NCI-H2107 treated with DMSO at 0.1 percent for 48 hours (cell line): ENCODE data around the gene TM7SF2.

Experiments
- DNase-seq: peaks from one replicate; lab custom pipeline; 2025; ENCODE audit not compliant: unreplicated experiment; lab: John Stamatoyannopoulos, UW

TM7SF2 gene

GRCh38 chr11:65111744-65112545 is at the start of gene TM7SF2:
Gene TM7SF2, plus strand, starts transcription at chr11:65111872. Its CDS starts 144 bp downstream, at chr11:65112016.
- DNase-seq = peak; percentile 80

GRCh38 chr11:65063532-65063931 is 48.1 kb upstream of the TM7SF2 start:
- no peak for DNase-seq

GRCh38 chr11:65064847-65065240 is 46.8 kb upstream of the TM7SF2 start:
- no peak for DNase-seq

GRCh38 chr11:65065851-65066250 is 45.8 kb upstream of the TM7SF2 start:
- no peak for DNase-seq

- DNase-seq = no peak
These were observed 45.4 kb upstream of the TM7SF2 start for GRCh38 chr11:65066315-65066714.

- DNase-seq = peak; percentile 95
These were observed 44.8 kb upstream of the TM7SF2 start for GRCh38 chr11:65066805-65067291.

DNA sequence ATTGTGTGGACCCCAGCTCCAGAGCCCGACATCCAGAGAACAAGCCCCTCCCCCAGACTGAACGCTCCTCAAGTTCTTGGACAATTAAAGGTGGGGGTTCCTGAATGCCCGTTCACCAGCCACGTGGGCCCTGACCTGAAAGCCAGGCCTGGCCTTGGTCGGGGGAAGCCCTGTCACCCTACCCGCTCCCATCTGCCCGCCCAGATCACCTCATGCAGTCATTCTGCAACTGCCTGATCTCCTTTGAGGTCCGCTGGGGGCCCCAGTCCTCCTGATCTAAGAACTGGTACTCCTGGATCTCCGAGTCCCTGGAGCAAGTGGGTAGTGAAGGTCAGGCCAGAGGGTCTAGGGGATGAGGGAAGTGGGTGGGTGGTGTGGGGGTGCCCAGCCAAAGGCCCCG is 44.2 kb upstream of the TM7SF2 start:
- no peak for DNase-seq

GRCh38 chr11:65069217-65069616 is 42.5 kb upstream of the TM7SF2 start:
- DNase-seq = peak; percentile 77

DNA sequence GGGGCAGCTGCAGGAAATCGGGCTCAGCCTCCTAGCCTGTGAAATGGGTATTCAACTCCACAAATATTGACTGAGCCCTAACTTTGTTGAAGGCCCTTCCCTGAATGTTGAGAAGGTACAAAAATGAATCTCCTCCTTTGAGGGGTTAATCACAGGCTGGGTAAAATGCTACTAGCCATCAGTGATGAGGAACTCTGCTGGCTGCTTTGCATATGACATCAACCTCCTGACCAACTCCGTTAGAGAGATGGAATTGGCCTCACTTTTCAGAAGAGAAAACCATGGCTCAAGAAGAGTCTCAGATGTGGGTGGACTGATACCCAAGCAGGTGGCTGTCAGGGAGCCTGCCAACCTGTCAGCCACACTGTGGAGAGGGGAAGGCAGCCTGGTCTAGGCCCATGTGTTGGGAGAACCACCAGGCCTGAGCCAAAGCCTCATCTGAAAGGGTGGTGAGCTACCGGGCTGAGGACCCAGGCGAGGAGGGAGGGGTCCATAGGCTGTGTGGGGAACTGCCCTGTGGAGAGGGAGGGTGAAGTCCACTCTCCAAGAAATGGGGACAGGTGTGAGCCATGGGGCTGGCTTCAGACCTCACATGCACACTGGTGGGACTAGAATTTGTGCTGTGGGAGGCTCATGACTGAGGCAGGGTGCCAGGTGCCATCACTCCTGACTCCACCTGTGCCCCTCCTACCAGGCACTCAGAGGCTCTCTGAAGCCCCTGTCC is 39.6 kb upstream of the TM7SF2 start:
- no peak for DNase-seq

DNA sequence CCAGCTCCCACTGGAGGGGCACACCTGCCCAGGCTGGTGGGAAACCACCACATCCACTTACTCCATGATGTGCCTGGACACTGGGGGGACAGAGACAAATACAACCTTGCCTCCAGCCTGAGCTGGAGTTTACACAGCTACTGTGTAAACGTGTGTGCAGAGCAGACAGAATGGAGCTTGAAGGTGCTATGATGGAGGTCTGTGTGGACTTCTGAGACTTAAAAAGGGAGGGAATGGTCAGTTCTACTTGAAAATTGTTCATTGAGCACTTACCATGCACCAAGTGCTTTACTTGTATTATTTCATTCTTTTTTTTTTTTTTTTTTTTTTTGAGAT is 39.1 kb upstream of the TM7SF2 start:
- no peak for DNase-seq

DNA sequence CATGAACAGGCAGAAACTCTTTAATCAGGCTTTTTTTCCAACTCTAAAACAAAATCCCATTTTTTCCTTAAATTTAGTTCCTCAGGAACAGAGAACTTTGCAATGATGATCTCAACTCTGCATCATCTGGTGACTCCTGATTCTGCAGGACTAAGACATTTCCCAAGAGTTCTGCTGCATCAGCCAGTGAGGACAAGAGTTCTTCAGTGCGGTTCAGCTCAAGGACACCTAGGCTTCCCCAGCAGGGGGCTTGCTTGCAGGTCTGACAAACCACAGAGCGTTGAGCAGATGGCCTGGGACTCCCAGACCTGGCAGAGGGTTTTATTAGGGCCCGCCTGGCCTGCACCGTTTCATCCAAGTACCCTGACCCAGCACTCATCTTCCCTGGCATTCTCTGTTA is 34.2 kb upstream of the TM7SF2 start:
- peak; percentile 51 for DNase-seq

DNA sequence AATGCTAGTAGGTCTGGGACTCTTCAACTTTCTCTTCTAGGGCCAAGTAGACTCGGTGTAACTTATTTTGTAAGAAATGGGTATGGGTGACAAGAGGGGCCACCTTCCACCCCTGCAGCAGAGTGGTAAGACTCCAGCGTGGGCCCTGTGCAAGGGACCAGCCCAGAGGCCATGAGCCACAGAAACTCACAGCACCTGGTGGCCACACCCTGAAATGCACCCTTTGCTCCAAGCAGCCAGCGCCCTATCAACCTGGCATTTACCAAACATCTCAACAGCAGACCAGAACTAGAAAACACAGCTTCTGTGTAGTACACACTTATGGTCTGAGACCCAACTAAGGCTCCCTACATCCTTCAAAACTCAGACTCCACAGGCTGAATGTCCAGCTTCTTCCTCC is 33.5 kb upstream of the TM7SF2 start:
- peak; percentile 39 for DNase-seq

- DNase-seq = no peak
These were observed 32.8 kb upstream of the TM7SF2 start for GRCh38 chr11:65078786-65079342.

- no peak for DNase-seq
These were observed 28.4 kb upstream of the TM7SF2 start for GRCh38 chr11:65083134-65083833.

- DNase-seq = peak; percentile 92
These were observed 27.7 kb upstream of the TM7SF2 start, which contains the start of the genes CDCA5 and ZFPL1 for GRCh38 chr11:65083834-65084597. Gene CDCA5, minus strand, starts transcription at chr11:65084040. Its CDS starts 62 bp downstream, at chr11:65083978. Gene ZFPL1, plus strand, starts transcription at chr11:65084222. Its CDS starts 477 bp downstream, at chr11:65084699.

- DNase-seq = no peak
These were observed 26.9 kb upstream of the TM7SF2 start for GRCh38 chr11:65084598-65085375.

DNA sequence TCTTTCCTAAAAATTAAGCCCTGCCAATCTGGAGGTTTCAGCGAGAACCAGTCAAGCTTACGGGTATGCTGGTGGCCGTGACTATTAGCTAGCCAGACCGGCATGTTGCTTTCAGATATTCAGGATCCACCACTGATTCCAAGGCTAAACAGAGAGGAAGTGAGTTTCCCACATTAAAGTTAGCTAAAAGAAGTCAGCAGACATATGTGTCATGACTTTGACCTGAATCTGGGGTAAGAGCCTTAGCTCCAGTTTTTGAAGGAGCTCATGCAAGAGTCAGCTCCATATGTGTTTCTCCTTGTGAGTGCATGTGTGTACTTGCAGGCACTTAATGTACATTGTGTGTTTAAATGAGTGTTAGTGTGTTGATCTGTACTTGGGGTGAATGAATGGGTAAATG is 26.2 kb upstream of the TM7SF2 start:
- no peak for DNase-seq

DNA sequence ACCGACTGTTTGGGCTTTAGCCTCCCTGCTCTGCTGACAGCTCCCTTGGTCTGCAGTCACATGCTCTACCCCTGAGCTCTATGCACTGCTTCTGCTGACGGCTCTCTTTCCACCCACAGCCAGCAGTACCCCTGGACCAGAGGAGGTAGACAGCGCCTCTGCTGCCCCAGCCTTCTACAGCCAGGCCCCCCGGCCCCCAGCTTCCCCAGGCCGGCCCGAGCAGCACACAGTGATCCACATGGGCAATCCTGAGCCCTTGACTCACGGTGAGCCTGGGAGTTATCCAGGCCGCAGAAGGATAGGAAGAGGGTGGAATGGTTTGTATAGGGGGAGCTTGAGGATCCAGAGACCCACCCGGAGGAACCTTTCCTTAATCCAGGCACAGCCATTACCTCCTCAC is 24.9 kb upstream of the TM7SF2 start:
- DNase-seq = no peak

DNA sequence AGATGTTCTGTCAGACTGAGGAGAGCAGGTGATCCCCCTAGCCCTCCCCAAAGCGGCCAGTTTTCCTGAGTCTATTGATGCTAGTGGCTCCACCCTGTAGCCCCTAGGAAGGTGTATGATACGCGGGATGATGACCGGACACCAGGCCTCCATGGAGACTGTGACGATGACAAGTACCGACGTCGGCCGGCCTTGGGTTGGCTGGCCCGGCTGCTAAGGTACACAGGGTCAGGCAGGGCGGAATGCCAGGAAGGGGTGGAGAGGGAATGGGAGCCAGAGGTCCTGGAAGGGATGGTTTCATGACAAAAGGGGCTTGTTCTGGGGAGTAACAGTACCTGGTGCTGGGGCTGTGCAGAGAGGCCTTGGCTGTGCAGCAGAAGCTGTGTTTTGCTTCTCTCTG is 24.5 kb upstream of the TM7SF2 start:
- DNase-seq = no peak

GRCh38 chr11:65087827-65088226 is 23.8 kb upstream of the TM7SF2 start:
- no peak for DNase-seq
